ENCODE results near the gene ACAD9.

DNA sequence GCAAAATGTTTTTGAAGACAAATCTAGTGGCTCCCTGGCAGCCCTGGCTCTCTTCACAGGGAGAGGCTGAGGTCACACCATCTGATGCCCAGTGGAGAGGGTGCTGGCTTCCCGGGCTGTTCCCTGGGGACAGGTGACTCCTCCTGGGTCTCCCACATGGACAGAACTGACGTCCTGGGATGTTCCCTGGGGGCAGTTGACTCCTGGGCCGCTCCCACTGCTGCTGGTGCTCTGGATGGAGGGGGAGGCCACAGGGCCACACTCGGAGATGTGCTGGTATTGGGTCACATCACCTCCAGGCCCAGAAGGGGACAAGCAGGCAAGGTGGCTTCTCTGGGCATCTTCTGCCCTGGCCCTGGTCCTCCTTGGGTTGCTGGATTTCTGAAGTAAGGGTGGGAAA lies 27.8 kb upstream of the ACAD9 start:
- TF ChIP-seq, protein P1, sequence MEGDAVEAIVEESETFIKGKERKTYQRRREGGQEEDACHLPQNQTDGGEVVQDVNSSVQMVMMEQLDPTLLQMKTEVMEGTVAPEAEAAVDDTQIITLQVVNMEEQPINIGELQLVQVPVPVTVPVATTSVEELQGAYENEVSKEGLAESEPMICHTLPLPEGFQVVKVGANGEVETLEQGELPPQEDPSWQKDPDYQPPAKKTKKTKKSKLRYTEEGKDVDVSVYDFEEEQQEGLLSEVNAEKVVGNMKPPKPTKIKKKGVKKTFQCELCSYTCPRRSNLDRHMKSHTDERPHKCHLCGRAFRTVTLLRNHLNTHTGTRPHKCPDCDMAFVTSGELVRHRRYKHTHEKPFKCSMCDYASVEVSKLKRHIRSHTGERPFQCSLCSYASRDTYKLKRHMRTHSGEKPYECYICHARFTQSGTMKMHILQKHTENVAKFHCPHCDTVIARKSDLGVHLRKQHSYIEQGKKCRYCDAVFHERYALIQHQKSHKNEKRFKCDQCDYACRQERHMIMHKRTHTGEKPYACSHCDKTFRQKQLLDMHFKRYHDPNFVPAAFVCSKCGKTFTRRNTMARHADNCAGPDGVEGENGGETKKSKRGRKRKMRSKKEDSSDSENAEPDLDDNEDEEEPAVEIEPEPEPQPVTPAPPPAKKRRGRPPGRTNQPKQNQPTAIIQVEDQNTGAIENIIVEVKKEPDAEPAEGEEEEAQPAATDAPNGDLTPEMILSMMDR (conservative IDR thresholded peaks at IDR 0.05; ENCODE audit: low read length), result no peak
- TF ChIP-seq EZH2phosphoT487 (IDR thresholded peaks at IDR 0.05; ENCODE audit: borderline replicate concordance, low read depth, low read length), result no peak

Measured in OCI-LY7 (cell line).